Stomach (tissue), 4 donors: Measurements from ENCODE around the gene APRT.

Experiments
- EP300 ChIP-seq: sonication (generic); formaldehyde crosslinking; IDR thresholded peaks from one replicate; pipeline ENCODE4 v1.6.1; 2017; ENCODE audit warnings: antibody characterized with exemption
- POLR2A ChIP-seq, 4 donors: fragments of 450-650 bp; IDR thresholded peaks; one replicate each; pipeline ENCODE4 v1.6.1; 2016; ENCODE audit warnings: antibody characterized with exemption in 4 of 4, control low read depth in 2 of 4, mild to moderate bottlenecking in 1 of 4, moderate library complexity in 1 of 4
- POLR2AphosphoS5 ChIP-seq, 3 donors: sonication (generic); formaldehyde crosslinking; IDR thresholded peaks; one replicate each; pipeline ENCODE4 v1.6.1; 2016; ENCODE audit warnings: antibody characterized with exemption in 3 of 3
- TF ChIP-seq, protein P1 (sequence below), 7 experiments: fragments of 450-650 bp in 4 of 7; fragments of 200-600 bp in 3 of 7; sonication (generic) in 3 of 7; IDR thresholded peaks; one replicate each; pipeline ENCODE4 v1.5.1; 2016 to 2019; ENCODE audit warnings: antibody characterized with exemption in 7 of 7, control low read depth in 2 of 7, mild to moderate bottlenecking in 1 of 7

DNA sequence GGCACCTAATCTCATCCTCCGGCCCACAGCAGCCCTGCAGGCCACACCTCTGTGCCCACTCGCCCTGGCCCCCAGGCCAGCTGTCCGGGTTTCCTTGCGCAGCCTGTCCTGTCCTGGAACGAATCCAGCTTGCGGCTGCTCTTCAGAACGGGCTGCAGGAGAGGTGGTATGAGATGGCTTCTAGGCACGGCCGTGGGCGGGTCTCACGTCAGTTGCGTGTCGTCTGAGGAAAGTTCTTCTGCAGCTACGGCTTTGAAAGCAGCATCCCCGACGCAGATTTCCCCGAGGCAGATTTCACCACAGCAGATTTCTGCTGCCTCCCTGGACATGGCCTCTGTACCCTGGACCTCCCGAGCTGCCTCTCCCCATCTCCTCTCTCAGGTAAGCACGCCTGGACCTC, 26.8 kb upstream of the APRT start:
- TF ChIP-seq POLR2A (IDR thresholded peaks at IDR 0.05): no peak
- TF ChIP-seq, protein P1, sequence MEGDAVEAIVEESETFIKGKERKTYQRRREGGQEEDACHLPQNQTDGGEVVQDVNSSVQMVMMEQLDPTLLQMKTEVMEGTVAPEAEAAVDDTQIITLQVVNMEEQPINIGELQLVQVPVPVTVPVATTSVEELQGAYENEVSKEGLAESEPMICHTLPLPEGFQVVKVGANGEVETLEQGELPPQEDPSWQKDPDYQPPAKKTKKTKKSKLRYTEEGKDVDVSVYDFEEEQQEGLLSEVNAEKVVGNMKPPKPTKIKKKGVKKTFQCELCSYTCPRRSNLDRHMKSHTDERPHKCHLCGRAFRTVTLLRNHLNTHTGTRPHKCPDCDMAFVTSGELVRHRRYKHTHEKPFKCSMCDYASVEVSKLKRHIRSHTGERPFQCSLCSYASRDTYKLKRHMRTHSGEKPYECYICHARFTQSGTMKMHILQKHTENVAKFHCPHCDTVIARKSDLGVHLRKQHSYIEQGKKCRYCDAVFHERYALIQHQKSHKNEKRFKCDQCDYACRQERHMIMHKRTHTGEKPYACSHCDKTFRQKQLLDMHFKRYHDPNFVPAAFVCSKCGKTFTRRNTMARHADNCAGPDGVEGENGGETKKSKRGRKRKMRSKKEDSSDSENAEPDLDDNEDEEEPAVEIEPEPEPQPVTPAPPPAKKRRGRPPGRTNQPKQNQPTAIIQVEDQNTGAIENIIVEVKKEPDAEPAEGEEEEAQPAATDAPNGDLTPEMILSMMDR (IDR thresholded peaks at IDR 0.05): no peak
- no peak for TF ChIP-seq POLR2AphosphoS5 (IDR thresholded peaks at IDR 0.05)
- TF ChIP-seq EP300: no peak
